WTC11 (cell line): Measurements from ENCODE around the gene TBXT. TPM values are rescaled to one million over a fixed set of nuclear protein-coding genes. Genes with fewer than 3 reads are reported as not detected.

Source experiments
- ATAC-seq: fragments of 200-7000 bp; cut with Tn5 transposase; 2 replicates; pipeline ENCODE4 v1.10.0; 2021; ENCODE audit warnings: mild to moderate bottlenecking, moderate library complexity
- CTCF ChIA-PET: fragments of 300-600 bp; sonication (Branson Sonifier 250); formaldehyde crosslinking; loops from one replicate; lab custom pipeline; 2021; ENCODE audit warnings: antibody characterized with exemption; lab: Charles Lee
- POLR2A ChIA-PET: fragments of 350-600 bp; sonication (Branson Sonifier 250); formaldehyde crosslinking; loops from one replicate; lab custom pipeline; 2021; ENCODE audit warnings: antibody characterized with exemption; lab: Charles Lee
- DNase-seq: peaks from one replicate; pipeline ENCODE4 v3.0.0; 2021; ENCODE audit warnings: low spot score
- H3K27ac Mint-ChIP-seq: 2 replicates; pipeline ENCODE4 v1.8.0; 2021; ENCODE audit warnings: mixed read lengths
- H3K27me3 Mint-ChIP-seq: 2 replicates; pipeline ENCODE4 v1.8.0; 2021; ENCODE audit warnings: low read depth, mild to moderate bottlenecking, moderate library complexity, mixed read lengths
- H3K36me3 Mint-ChIP-seq: 2 replicates; pipeline ENCODE4 v1.8.0; 2021; ENCODE audit warnings: mixed read lengths
- H3K4me1 Mint-ChIP-seq: 2 replicates; pipeline ENCODE4 v1.8.0; 2022; ENCODE audit warnings: mixed read lengths
- H3K4me3 Mint-ChIP-seq: 2 replicates; pipeline ENCODE4 v1.8.0; 2021; ENCODE audit warnings: mild to moderate bottlenecking, moderate library complexity, mixed read lengths
- H3K9me3 Mint-ChIP-seq: 2 replicates; pipeline ENCODE4 v1.8.0; 2021; ENCODE audit warnings: mixed read lengths
- CBFB ChIP-seq: sonication (generic); formaldehyde crosslinking; IDR thresholded peaks from 2 replicates; pipeline ENCODE4 v1.8.1; 2022; ENCODE audit warnings: mild to moderate bottlenecking, low read depth, missing genetic modification reagents
- IRF2 ChIP-seq: sonication (generic); formaldehyde crosslinking; IDR thresholded peaks from 2 replicates; pipeline ENCODE4 v1.8.0; 2022; ENCODE audit warnings: low read depth, missing genetic modification reagents, borderline replicate concordance
- JUN ChIP-seq: sonication (generic); formaldehyde crosslinking; IDR thresholded peaks from 2 replicates; pipeline ENCODE4 v1.8.0; 2023; ENCODE audit warnings: mild to moderate bottlenecking, missing genetic modification reagents
- NFATC4 ChIP-seq: fragments of 250-450 bp; sonication (Bioruptor Pico); IDR thresholded peaks from 2 replicates; pipeline ENCODE4 v1.9.0; 2021; ENCODE audit warnings: mild to moderate bottlenecking
- NR2C2 ChIP-seq: sonication (generic); formaldehyde crosslinking; IDR thresholded peaks from 2 replicates; pipeline ENCODE4 v1.8.0; 2022; ENCODE audit warnings: mild to moderate bottlenecking, missing genetic modification reagents
- NR3C1 ChIP-seq: sonication (generic); formaldehyde crosslinking; conservative IDR thresholded peaks from 2 replicates; pipeline ENCODE4 v1.8.1; 2023; ENCODE audit warnings: low read depth, mild to moderate bottlenecking, missing genetic modification reagents
- RELA ChIP-seq: sonication (generic); formaldehyde crosslinking; IDR thresholded peaks from 2 replicates; pipeline ENCODE4 v1.8.1; 2022; ENCODE audit warnings: missing genetic modification reagents, mild to moderate bottlenecking, borderline replicate concordance
- ZNF232 ChIP-seq: sonication (generic); formaldehyde crosslinking; IDR thresholded peaks from 2 replicates; pipeline ENCODE4 v1.8.0; 2022; ENCODE audit warnings: mild to moderate bottlenecking, missing genetic modification reagents
- ZNF671 ChIP-seq: fragments of 250-450 bp; sonication (Bioruptor Pico); IDR thresholded peaks from 2 replicates; pipeline ENCODE4 v1.8.0; 2021; ENCODE audit warnings: mild to moderate bottlenecking
- total RNA-seq: library from RNA; stranded (reverse); gene quantifications from 3 replicates; pipeline ENCODE4 v1.2.3, GENCODE V29; 2021
- TF ChIP-seq, protein P1 (sequence below): fragments of 200-600 bp; IDR thresholded peaks from 2 replicates; pipeline ENCODE4 v1.8.0; 2022; ENCODE audit warnings: antibody characterized with exemption
- TF ChIP-seq, protein P2 (sequence below): fragments of 250-450 bp; sonication (Bioruptor Pico); IDR thresholded peaks from 2 replicates; pipeline ENCODE4 v1.9.0; 2021; ENCODE audit warnings: mild to moderate bottlenecking
- TF ChIP-seq, protein P3 (sequence below): sonication (generic); formaldehyde crosslinking; IDR thresholded peaks from 2 replicates; pipeline ENCODE4 v1.8.0; 2023; ENCODE audit warnings: missing genetic modification reagents
- TF ChIP-seq, protein P4 (sequence below): sonication (generic); formaldehyde crosslinking; IDR thresholded peaks from 2 replicates; pipeline ENCODE4 v1.8.0; 2023; ENCODE audit warnings: mild to moderate bottlenecking, missing genetic modification reagents
- TF ChIP-seq, protein P5 (sequence below): fragments of 250-450 bp; sonication (Bioruptor Pico); IDR thresholded peaks from 2 replicates; pipeline ENCODE4 v2.1.2; 2022; ENCODE audit warnings: mild to moderate bottlenecking, moderate library complexity
- TF ChIP-seq, protein P6 (sequence below): fragments of 250-450 bp; sonication (Bioruptor Pico); IDR thresholded peaks from 2 replicates; pipeline ENCODE4 v1.9.0; 2021; ENCODE audit warnings: mild to moderate bottlenecking
- TF ChIP-seq, protein P7 (sequence below): sonication (generic); formaldehyde crosslinking; IDR thresholded peaks from 2 replicates; pipeline ENCODE4 v1.8.0; 2022; ENCODE audit warnings: mild to moderate bottlenecking, missing genetic modification reagents

Gene TBXT
- total RNA-seq, 1 experiment from 2014 or later: 0.15 TPM

DNA sequence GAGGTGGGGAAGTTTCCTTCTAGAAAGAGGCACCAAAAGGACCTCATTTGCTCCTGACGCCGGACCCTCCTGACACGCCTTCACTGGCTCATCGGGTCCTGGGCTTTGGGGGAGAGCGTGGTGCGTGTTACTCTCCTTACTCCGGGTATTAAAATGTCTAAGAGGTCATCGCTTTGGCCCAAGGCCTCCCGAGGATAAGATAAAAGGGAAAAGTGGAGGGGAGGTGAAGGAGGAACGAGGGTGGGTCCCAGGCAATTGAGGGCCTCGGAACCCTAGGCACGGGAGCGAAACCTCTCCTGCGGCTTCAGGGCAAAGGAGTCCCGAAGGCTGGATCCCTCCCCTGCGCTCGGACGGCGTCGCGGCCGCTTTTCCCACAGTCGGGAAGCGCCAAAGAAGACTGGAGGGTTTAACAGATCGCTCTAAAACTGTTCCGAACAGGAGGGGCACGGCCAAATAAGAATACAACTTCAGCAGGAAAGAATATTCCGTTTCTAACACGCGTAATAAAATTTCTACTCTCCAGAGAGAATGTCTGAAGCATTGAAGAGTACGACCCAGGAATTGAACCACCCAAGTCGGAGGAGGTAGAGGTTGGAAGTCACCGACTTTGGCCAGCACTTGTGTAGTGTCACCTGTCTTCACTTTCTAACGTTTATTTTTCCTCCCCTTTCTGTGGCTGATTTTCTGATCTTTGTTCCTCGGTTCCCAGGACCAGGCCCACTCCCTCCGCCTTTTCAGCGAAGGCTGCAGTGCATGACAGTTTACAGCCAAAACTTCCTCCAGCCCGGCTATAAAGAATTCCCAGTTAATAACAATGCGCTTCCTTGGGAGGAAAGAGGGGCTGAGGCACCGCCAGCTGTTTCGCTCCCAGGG lies 2.1 kb upstream of the TBXT start (continued):
- TF ChIP-seq, protein P1, sequence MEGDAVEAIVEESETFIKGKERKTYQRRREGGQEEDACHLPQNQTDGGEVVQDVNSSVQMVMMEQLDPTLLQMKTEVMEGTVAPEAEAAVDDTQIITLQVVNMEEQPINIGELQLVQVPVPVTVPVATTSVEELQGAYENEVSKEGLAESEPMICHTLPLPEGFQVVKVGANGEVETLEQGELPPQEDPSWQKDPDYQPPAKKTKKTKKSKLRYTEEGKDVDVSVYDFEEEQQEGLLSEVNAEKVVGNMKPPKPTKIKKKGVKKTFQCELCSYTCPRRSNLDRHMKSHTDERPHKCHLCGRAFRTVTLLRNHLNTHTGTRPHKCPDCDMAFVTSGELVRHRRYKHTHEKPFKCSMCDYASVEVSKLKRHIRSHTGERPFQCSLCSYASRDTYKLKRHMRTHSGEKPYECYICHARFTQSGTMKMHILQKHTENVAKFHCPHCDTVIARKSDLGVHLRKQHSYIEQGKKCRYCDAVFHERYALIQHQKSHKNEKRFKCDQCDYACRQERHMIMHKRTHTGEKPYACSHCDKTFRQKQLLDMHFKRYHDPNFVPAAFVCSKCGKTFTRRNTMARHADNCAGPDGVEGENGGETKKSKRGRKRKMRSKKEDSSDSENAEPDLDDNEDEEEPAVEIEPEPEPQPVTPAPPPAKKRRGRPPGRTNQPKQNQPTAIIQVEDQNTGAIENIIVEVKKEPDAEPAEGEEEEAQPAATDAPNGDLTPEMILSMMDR: no peak
- TF ChIP-seq CBFB (no peak), NR2C2 (CRISPR knock-in tag) (no peak)
- TF ChIP-seq, all 79 proteins: peak for 0

DNA sequence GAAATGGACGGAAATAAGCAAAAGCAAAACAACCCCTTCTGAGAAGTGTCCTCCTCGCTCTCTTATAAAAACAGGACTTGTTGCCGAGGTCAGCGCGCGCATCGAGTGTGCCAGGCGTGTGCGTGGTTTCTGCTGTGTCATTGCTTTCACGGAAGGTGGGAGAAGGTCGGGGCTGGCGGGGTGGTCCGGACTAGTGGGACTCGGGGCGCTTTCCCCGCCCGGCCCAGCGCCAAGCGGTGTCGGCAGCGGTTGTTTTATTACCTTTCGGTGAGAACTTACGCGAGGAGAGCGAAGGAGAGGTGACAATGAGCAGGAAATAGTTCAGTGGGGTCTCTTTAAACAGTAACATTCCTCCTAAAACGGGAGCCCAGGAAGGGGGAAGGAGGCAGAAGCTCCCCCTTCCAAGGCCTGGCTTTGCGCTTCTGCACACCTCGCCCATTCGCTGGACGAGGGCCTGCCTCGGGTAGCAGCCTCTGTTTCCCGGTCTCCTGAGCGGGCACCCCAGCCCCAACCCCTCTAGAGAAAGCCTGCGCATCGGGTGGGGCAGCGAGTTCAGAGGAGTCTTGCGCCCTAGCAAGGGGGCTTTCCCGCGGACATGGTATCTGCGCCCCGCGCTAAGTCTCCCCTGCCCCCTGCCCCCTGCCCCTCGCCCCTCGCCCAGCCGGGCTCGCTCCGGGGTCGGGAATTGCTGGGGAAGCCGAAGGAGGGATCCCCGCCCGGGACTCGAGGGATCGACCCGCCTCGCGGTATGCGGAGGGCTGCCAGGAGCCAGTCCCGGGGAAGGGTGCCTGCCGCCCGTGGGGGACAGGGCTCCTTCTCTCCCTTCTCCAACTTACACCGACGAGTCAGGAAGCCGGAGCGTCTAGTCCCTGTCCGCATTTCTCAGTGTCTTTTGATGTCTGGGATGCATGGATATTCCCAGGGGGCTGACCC lies 1.2 kb upstream of the TBXT start:
- ATAC-seq: peak; percentile 3; the same call in 1 of the 2 replicates
- Mint-ChIP-seq H3K4me3 (peak overlapping the region; percentile 85), H3K9me3 (no peaks in the 10 kb centered on the region), H3K27me3 (peaks cover 40% of the 10 kb centered on the region), H3K36me3 (no peaks in the 10 kb centered on the region), H3K4me1 (peaks cover 35% of the 10 kb centered on the region), H3K27ac (no peak overlapping the region)
- DNase-seq: peak; percentile 21
- CTCF ChIA-PET: interaction anchor here (2.5 kb wide), 1 partner anchor 139 kb away, joined by 9 read pairs; the partner anchor contains the start of gene PRR18
- POLR2A ChIA-PET: no interaction called here
- TF ChIP-seq, protein P2, sequence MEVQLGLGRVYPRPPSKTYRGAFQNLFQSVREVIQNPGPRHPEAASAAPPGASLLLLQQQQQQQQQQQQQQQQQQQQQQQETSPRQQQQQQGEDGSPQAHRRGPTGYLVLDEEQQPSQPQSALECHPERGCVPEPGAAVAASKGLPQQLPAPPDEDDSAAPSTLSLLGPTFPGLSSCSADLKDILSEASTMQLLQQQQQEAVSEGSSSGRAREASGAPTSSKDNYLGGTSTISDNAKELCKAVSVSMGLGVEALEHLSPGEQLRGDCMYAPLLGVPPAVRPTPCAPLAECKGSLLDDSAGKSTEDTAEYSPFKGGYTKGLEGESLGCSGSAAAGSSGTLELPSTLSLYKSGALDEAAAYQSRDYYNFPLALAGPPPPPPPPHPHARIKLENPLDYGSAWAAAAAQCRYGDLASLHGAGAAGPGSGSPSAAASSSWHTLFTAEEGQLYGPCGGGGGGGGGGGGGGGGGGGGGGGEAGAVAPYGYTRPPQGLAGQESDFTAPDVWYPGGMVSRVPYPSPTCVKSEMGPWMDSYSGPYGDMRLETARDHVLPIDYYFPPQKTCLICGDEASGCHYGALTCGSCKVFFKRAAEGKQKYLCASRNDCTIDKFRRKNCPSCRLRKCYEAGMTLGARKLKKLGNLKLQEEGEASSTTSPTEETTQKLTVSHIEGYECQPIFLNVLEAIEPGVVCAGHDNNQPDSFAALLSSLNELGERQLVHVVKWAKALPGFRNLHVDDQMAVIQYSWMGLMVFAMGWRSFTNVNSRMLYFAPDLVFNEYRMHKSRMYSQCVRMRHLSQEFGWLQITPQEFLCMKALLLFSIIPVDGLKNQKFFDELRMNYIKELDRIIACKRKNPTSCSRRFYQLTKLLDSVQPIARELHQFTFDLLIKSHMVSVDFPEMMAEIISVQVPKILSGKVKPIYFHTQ (CRISPR knock-in tag): no peak
- no peak for TF ChIP-seq IRF2 (CRISPR knock-in tag)
- TF ChIP-seq, protein P3, sequence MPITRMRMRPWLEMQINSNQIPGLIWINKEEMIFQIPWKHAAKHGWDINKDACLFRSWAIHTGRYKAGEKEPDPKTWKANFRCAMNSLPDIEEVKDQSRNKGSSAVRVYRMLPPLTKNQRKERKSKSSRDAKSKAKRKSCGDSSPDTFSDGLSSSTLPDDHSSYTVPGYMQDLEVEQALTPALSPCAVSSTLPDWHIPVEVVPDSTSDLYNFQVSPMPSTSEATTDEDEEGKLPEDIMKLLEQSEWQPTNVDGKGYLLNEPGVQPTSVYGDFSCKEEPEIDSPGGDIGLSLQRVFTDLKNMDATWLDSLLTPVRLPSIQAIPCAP (CRISPR knock-in tag): no peak
- TF ChIP-seq, protein P4, sequence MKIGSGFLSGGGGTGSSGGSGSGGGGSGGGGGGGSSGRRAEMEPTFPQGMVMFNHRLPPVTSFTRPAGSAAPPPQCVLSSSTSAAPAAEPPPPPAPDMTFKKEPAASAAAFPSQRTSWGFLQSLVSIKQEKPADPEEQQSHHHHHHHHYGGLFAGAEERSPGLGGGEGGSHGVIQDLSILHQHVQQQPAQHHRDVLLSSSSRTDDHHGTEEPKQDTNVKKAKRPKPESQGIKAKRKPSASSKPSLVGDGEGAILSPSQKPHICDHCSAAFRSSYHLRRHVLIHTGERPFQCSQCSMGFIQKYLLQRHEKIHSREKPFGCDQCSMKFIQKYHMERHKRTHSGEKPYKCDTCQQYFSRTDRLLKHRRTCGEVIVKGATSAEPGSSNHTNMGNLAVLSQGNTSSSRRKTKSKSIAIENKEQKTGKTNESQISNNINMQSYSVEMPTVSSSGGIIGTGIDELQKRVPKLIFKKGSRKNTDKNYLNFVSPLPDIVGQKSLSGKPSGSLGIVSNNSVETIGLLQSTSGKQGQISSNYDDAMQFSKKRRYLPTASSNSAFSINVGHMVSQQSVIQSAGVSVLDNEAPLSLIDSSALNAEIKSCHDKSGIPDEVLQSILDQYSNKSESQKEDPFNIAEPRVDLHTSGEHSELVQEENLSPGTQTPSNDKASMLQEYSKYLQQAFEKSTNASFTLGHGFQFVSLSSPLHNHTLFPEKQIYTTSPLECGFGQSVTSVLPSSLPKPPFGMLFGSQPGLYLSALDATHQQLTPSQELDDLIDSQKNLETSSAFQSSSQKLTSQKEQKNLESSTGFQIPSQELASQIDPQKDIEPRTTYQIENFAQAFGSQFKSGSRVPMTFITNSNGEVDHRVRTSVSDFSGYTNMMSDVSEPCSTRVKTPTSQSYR (CRISPR knock-in tag): no peak
- no peak for TF ChIP-seq NFATC4 (CRISPR knock-in tag)
- no peak for TF ChIP-seq RELA (CRISPR knock-in tag)
- TF ChIP-seq, protein P5, sequence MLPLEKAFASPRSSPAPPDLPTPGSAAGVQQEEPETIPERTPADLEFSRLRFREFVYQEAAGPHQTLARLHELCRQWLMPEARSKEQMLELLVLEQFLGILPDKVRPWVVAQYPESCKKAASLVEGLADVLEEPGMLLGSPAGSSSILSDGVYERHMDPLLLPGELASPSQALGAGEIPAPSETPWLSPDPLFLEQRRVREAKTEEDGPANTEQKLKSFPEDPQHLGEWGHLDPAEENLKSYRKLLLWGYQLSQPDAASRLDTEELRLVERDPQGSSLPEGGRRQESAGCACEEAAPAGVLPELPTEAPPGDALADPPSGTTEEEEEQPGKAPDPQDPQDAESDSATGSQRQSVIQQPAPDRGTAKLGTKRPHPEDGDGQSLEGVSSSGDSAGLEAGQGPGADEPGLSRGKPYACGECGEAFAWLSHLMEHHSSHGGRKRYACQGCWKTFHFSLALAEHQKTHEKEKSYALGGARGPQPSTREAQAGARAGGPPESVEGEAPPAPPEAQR (CRISPR knock-in tag): no peak
- TF ChIP-seq, protein P6, sequence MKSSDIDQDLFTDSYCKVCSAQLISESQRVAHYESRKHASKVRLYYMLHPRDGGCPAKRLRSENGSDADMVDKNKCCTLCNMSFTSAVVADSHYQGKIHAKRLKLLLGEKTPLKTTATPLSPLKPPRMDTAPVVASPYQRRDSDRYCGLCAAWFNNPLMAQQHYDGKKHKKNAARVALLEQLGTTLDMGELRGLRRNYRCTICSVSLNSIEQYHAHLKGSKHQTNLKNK: no peak
- TF ChIP-seq, protein P7, sequence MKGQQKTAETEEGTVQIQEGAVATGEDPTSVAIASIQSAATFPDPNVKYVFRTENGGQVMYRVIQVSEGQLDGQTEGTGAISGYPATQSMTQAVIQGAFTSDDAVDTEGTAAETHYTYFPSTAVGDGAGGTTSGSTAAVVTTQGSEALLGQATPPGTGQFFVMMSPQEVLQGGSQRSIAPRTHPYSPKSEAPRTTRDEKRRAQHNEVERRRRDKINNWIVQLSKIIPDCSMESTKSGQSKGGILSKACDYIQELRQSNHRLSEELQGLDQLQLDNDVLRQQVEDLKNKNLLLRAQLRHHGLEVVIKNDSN: no peak
- no peak for TF ChIP-seq NR3C1
- no peak for TF ChIP-seq JUN
- TF ChIP-seq ZNF232 (CRISPR knock-in tag): no peak
- no peak for TF ChIP-seq ZNF671 (CRISPR knock-in tag)
